Uterus (tissue), 4 donors: ENCODE results near the gene TEKT3. TPM values are rescaled to one million over a fixed set of nuclear protein-coding genes. Genes with fewer than 3 reads are reported as not detected.
A peak's percentile ranks its signal among the peaks of the same experiment; 100 is the strongest.

Source experiments
- DNase-seq, 2 donors: peaks; one replicate each; pipeline ENCODE4 v3.0.0-alpha.2; 2019 to 2020
- H3K27ac ChIP-seq, 2 donors: fragments of 200-600 bp; sonication (generic); 1 replicate in 1 of 2; 2 replicates in 1 of 2; pipeline ENCODE4 v1.5.1; 2016 to 2018
- H3K27me3 ChIP-seq, 2 donors: fragments of 200-600 bp; sonication (generic); one replicate each; pipeline ENCODE4 v1.5.1; 2018 to 2019; ENCODE audit warnings: control low read depth in 1 of 2
- H3K36me3 ChIP-seq, 2 donors: fragments of 200-600 bp; sonication (generic); one replicate each; pipeline ENCODE4 v1.5.1; 2019; ENCODE audit warnings: control low read depth in 1 of 2
- H3K4me1 ChIP-seq, 2 donors: fragments of 200-600 bp; sonication (generic); one replicate each; pipeline ENCODE4 v1.5.1; 2018 to 2019; ENCODE audit warnings: control low read depth in 1 of 2
- H3K4me3 ChIP-seq, 2 donors: fragments of 200-600 bp; sonication (generic); 1 replicate in 1 of 2; 2 replicates in 1 of 2; pipeline ENCODE4 v1.5.1; 2018 to 2019; ENCODE audit warnings: mild to moderate bottlenecking in 1 of 2
- H3K9me3 ChIP-seq, 2 donors: fragments of 200-600 bp; sonication (generic); one replicate each; pipeline ENCODE4 v1.5.1; 2019; ENCODE audit warnings: control low read depth in 1 of 2
- POLR2A ChIP-seq, 2 donors: fragments of 450-650 bp; IDR thresholded peaks; one replicate each; pipeline ENCODE4 v1.6.1; 2016; ENCODE audit warnings: antibody characterized with exemption in 2 of 2, mild to moderate bottlenecking in 1 of 2, moderate library complexity in 1 of 2
- intact Hi-C: fragments of 100-400 bp; cut with DNase I; formaldehyde crosslinking; loops from one replicate; pipeline ENCODE4 v1.15.1; 2023; ENCODE audit warnings: low total_unique reads
- total RNA-seq, 4 donors: library from RNA; depleted of rRNA in 3 of 4; stranded (reverse); fragments of >200 nt in 3 of 4; gene quantifications; one replicate each; pipeline versions ENCODE4 v1.1.0 to v1.2.4, GENCODE V29; 2014 to 2023
- TF ChIP-seq, protein P1 (sequence below), 4 experiments: fragments of 200-600 bp in 2 of 4; fragments of 450-650 bp in 2 of 4; sonication (generic) in 2 of 4; IDR thresholded peaks; one replicate each; pipeline ENCODE4 v1.5.1; 2016 to 2019; ENCODE audit warnings: antibody characterized with exemption in 4 of 4, mild to moderate bottlenecking in 2 of 4, moderate library complexity in 1 of 4
- donor health status: DM: yes; HTN: yes; CAD: no.

The TEKT3 gene
- total RNA-seq, 4 donors from 2014 or later = 0.51 to 2.6 (median 0.90) TPM; not detected in 1

DNA sequence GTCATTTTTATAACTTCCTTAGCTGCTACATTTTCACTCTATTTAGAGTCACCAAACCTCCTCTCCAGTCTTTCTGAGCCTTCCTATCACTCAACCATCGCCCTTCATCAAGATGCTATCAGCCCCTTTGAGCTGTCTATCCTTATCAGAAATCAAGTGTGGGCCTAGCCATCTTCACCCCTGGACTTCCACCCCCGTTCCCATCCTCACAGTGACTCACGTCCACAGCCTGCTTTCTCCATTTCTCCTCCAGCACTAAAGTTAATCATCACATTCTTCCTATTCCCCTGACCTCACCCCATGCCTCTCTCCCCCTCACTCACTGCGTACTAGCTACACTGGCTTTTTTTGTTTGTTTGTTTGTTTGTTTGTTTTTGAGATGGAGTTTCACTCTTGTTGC is 2.4 kb upstream of the TEKT3 start:
- Histone ChIP-seq H3K27me3 (no peaks in the 10 kb centered on the region), H3K36me3 (no peaks in the 10 kb centered on the region), H3K4me1 (no peaks in the 10 kb centered on the region), H3K4me3 (no peak overlapping the region), H3K27ac (peak overlapping the region in 1 of 2 donors; percentile 8), H3K9me3 (no peaks in the 10 kb centered on the region)
- intact Hi-C loops = no loop called here
- DNase-seq = peak in 1 of 2 donors; percentile 31
- TF ChIP-seq, protein P1, sequence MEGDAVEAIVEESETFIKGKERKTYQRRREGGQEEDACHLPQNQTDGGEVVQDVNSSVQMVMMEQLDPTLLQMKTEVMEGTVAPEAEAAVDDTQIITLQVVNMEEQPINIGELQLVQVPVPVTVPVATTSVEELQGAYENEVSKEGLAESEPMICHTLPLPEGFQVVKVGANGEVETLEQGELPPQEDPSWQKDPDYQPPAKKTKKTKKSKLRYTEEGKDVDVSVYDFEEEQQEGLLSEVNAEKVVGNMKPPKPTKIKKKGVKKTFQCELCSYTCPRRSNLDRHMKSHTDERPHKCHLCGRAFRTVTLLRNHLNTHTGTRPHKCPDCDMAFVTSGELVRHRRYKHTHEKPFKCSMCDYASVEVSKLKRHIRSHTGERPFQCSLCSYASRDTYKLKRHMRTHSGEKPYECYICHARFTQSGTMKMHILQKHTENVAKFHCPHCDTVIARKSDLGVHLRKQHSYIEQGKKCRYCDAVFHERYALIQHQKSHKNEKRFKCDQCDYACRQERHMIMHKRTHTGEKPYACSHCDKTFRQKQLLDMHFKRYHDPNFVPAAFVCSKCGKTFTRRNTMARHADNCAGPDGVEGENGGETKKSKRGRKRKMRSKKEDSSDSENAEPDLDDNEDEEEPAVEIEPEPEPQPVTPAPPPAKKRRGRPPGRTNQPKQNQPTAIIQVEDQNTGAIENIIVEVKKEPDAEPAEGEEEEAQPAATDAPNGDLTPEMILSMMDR (IDR thresholded peaks at IDR 0.05) = no peak
- no peak for TF ChIP-seq POLR2A (IDR thresholded peaks at IDR 0.05)

DNA sequence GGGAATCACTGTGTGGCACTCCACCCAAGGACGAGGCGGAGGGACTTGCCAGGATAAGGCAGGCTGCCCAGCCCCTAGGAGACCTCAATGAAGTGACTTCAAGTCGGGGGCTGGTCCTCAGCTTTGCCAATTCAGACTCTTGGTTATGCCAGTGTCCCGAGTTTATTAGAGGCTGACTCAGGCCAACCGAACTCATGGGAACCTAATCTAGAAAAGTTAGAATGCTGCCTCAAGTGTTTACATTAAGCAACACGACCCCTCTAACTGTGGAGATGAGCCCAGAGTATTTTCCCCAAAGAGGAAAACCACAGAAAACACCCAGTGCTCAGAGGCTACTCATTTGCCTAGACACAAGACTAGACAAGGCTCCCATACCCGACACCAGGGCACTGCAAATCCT is 1.1 kb upstream of the TEKT3 start:
- no peak for TF ChIP-seq POLR2A (IDR thresholded peaks at IDR 0.05)
- TF ChIP-seq, protein P1 (IDR thresholded peaks at IDR 0.05) = no peak
- Histone ChIP-seq H3K27ac (no peak overlapping the region), H3K4me3 (no peak overlapping the region), H3K4me1 (no peaks in the 10 kb centered on the region), H3K36me3 (no peaks in the 10 kb centered on the region), H3K27me3 (no peaks in the 10 kb centered on the region), H3K9me3 (no peaks in the 10 kb centered on the region)
- DNase-seq = no peak
- intact Hi-C loops = no loop called here

DNA sequence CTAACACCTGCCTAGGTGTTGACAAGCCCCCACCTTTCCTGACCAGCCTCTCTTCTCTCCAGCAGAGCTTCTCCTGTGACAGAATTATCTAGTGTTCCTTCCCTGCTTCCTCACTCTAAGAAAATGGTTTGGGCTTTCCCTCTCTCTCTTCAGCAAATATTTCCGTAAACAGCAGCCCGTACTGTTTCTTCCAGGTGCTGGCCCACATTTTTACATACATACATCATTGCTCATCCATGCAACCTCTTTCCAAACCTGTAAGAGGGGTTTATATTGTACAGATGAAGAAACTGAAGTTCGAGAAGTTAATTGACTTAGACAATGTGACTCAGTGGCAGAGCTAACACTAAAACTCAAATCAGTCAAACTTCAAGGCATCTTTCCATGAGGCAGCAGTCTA is 569 bp upstream of the TEKT3 start:
- intact Hi-C loops = no loop called here
- Histone ChIP-seq H3K27me3 (no peaks in the 10 kb centered on the region), H3K4me3 (peak overlapping the region; percentile 32 to 51)

DNA sequence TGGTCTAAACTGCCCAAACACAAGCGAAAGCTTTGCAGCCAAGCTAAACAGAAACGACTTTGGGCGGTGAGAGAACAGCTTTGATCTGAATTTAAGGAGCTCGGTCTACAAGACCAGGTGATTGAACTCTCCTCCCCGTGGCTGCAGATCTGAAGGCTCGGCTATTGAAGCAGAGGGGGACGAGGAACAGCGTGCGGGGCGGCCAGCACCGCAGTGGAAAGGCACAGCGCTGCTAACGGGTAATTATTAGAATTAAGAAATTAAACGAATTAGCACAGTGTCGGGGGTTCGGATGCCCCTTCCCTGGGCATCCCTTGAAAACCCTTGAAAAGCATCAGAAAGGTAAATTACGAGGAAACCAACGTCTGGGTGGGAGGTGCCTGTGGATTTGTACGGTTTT is 431 bp downstream of the TEKT3 start:
- peak overlapping the region; percentile 32 to 51 for H3K4me3 ChIP-seq
- no peak for DNase-seq
- intact Hi-C loops = no loop called here
- H3K27me3 ChIP-seq = no peaks in the 10 kb centered on the region
- no peaks in the 10 kb centered on the region for H3K9me3 ChIP-seq
- no peaks in the 10 kb centered on the region for H3K36me3 ChIP-seq
- H3K27ac ChIP-seq = peak overlapping the region in 1 of 2 donors; percentile 31
- TF ChIP-seq, protein P1 (IDR thresholded peaks at IDR 0.05) = no peak
- no peak for TF ChIP-seq POLR2A (IDR thresholded peaks at IDR 0.05)
- H3K4me1 ChIP-seq = no peaks in the 10 kb centered on the region

More for the DNA sequence above, 569 bp upstream of the TEKT3 start:
- TF ChIP-seq POLR2A (IDR thresholded peaks at IDR 0.05) = no peak
- TF ChIP-seq, protein P1 (IDR thresholded peaks at IDR 0.05) = no peak
- no peaks in the 10 kb centered on the region for H3K4me1 ChIP-seq
- H3K36me3 ChIP-seq = no peaks in the 10 kb centered on the region
- no peaks in the 10 kb centered on the region for H3K9me3 ChIP-seq
- H3K27ac ChIP-seq = no peak overlapping the region
- DNase-seq = no peak

DNA sequence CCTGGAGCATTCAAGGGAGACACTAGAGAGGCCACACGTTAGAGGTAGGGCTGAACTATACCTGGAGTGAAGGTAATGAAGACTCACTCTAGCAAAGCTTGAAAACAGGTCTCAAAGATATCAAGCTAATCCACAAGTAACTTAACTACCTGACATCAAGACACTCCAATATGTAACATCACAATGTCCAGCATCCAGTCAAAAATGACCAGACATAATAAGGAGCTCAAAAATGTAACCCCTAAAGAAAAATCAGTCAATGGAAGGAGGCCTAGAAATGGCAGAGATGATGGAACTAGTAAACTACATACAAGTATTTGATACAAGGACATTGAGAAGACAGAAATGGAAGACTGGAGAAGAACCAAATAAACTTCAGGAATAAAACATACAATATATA is 6.0 kb downstream of the TEKT3 start:
- Histone ChIP-seq H3K27me3 (no peaks in the 10 kb centered on the region), H3K4me1 (no peaks in the 10 kb centered on the region), H3K27ac (no peak overlapping the region), H3K4me3 (no peak overlapping the region), H3K9me3 (no peaks in the 10 kb centered on the region), H3K36me3 (no peaks in the 10 kb centered on the region)
- no peak for TF ChIP-seq POLR2A (IDR thresholded peaks at IDR 0.05)
- TF ChIP-seq, protein P1 (IDR thresholded peaks at IDR 0.05) = no peak
- intact Hi-C loops = no loop called here
- DNase-seq = no peak
